DOHH2 (cell line): ENCODE results near the gene SLC5A12.

Experiments used
- H3F3A ChIP-seq: fragments of 200-600 bp; sonication (generic), shearing (Covaris generic); 2 replicates; pipeline ENCODE4 v1.6.0; 2016; ENCODE audit warnings: antibody characterized with exemption, mild to moderate bottlenecking; ENCODE audit not compliant: control insufficient read depth, insufficient read depth
- H3K27ac ChIP-seq: fragments of 200-600 bp; sonication (generic); 2 replicates; pipeline ENCODE4 v1.5.1; 2014; ENCODE audit warnings: low read depth, mild to moderate bottlenecking, low read length, moderate library complexity
- H3K27me3 ChIP-seq: fragments of 200-600 bp; sonication (generic); 2 replicates; pipeline ENCODE4 v1.6.1; 2014; ENCODE audit warnings: mild to moderate bottlenecking, low read length, mixed read lengths; ENCODE audit not compliant: control insufficient read depth
- H3K36me3 ChIP-seq: fragments of 200-600 bp; sonication (generic); 2 replicates; pipeline ENCODE4 v1.6.1; 2014; ENCODE audit warnings: mild to moderate bottlenecking, low read length, moderate library complexity, mixed read lengths; ENCODE audit not compliant: control insufficient read depth
- H3K4me1 ChIP-seq: fragments of 200-600 bp; sonication (generic); 2 replicates; pipeline ENCODE4 v1.6.1; 2014; ENCODE audit warnings: mild to moderate bottlenecking, low read length, mixed read lengths; ENCODE audit not compliant: control insufficient read depth
- H3K4me2 ChIP-seq: fragments of 200-600 bp; sonication (generic); 2 replicates; pipeline ENCODE4 v1.6.0; 2014; ENCODE audit warnings: mild to moderate bottlenecking, low read length, moderate library complexity
- H3K4me3 ChIP-seq: fragments of 200-600 bp; sonication (generic); 2 replicates; pipeline ENCODE4 v1.5.1; 2014; ENCODE audit warnings: mild to moderate bottlenecking, low read length, mixed read lengths
- H3K79me2 ChIP-seq: fragments of 200-600 bp; sonication (generic); 2 replicates; pipeline ENCODE4 v1.6.1; 2014; ENCODE audit warnings: mild to moderate bottlenecking, low read length, mixed read lengths; ENCODE audit not compliant: control insufficient read depth
- H3K9me2 ChIP-seq: fragments of 200-600 bp; sonication (generic); replicated peaks from 2 replicates; pipeline ENCODE4 v1.6.1; 2014; ENCODE audit warnings: mild to moderate bottlenecking, low read length, mixed read lengths; ENCODE audit not compliant: control insufficient read depth
- H3K9me3 ChIP-seq: fragments of 200-600 bp; sonication (generic); 2 replicates; pipeline ENCODE4 v1.6.1; 2014; ENCODE audit warnings: antibody characterized with exemption, low read length, mixed read lengths; ENCODE audit not compliant: control insufficient read depth, insufficient read depth
- H4K20me1 ChIP-seq: fragments of 200-600 bp; sonication (generic); 2 replicates; pipeline ENCODE4 v1.6.0; 2014; ENCODE audit warnings: low read depth, mild to moderate bottlenecking, antibody characterized with exemption, low read length, moderate library complexity; ENCODE audit not compliant: control insufficient read depth, insufficient read depth
- CTCF ChIP-seq: fragments of 200-600 bp; sonication (generic); IDR thresholded peaks from one replicate; pipeline ENCODE4 v1.5.1; 2014; ENCODE audit warnings: antibody characterized with exemption, mild to moderate bottlenecking, low read depth, low read length; ENCODE audit not compliant: poor library complexity, severe bottlenecking
- EZH2phosphoT487 ChIP-seq: fragments of 200-600 bp; sonication (generic); IDR thresholded peaks from 2 replicates; pipeline ENCODE4 v1.6.1; 2017; ENCODE audit warnings: borderline replicate concordance, mild to moderate bottlenecking, antibody characterized with exemption, low read length, moderate library complexity, mixed read lengths

SLC5A12 gene

GRCh38 chr11:26765323-26765722, 43.5 kb upstream of the SLC5A12 start:
- no peaks in the 10 kb centered on the region for H3K79me2 ChIP-seq
- no peak overlapping the region for H3K27ac ChIP-seq
- H3K9me3 ChIP-seq, result no peaks in the 10 kb centered on the region
- no peaks in the 10 kb centered on the region for H3K27me3 ChIP-seq
- no peaks in the 10 kb centered on the region for H3K36me3 ChIP-seq
- no peak for TF ChIP-seq CTCF
- TF ChIP-seq EZH2phosphoT487, result no peak
- H3F3A ChIP-seq, result no peaks in the 10 kb centered on the region
- no peaks in the 10 kb centered on the region for H3K9me2 ChIP-seq
- no peak overlapping the region for H3K4me3 ChIP-seq
- H3K4me1 ChIP-seq, result no peaks in the 10 kb centered on the region
- H3K4me2 ChIP-seq, result no peak overlapping the region
- H4K20me1 ChIP-seq, result no peaks in the 10 kb centered on the region

- Histone ChIP-seq H3F3A (no peaks in the 10 kb centered on the region), H3K36me3 (no peaks in the 10 kb centered on the region), H4K20me1 (no peaks in the 10 kb centered on the region), H3K4me2 (no peak overlapping the region), H3K9me2 (no peaks in the 10 kb centered on the region), H3K9me3 (no peaks in the 10 kb centered on the region), H3K4me1 (no peaks in the 10 kb centered on the region), H3K79me2 (no peaks in the 10 kb centered on the region), H3K27me3 (no peaks in the 10 kb centered on the region), H3K4me3 (no peak overlapping the region), H3K27ac (no peak overlapping the region)
- TF ChIP-seq EZH2phosphoT487 (no peak), CTCF (no peak)
Measured at GRCh38 chr11:26764825-26765224, 43.0 kb upstream of the SLC5A12 start.

GRCh38 chr11:26764315-26764714, 42.5 kb upstream of the SLC5A12 start:
- H3K27me3 ChIP-seq, result no peaks in the 10 kb centered on the region
- no peak overlapping the region for H3K4me2 ChIP-seq
- H3K36me3 ChIP-seq, result no peaks in the 10 kb centered on the region
- H3K9me3 ChIP-seq, result no peaks in the 10 kb centered on the region
- H4K20me1 ChIP-seq, result no peaks in the 10 kb centered on the region
- H3K27ac ChIP-seq, result no peak overlapping the region
- H3K4me3 ChIP-seq, result no peak overlapping the region
- TF ChIP-seq CTCF (no peak), EZH2phosphoT487 (no peak)
- H3K9me2 ChIP-seq, result no peaks in the 10 kb centered on the region
- H3K4me1 ChIP-seq, result no peaks in the 10 kb centered on the region
- no peaks in the 10 kb centered on the region for H3F3A ChIP-seq
- H3K79me2 ChIP-seq, result no peaks in the 10 kb centered on the region

GRCh38 chr11:26762089-26762488, 40.2 kb upstream of the SLC5A12 start:
- Histone ChIP-seq H3K27me3 (no peaks in the 10 kb centered on the region), H3K36me3 (no peaks in the 10 kb centered on the region), H3K4me2 (no peak overlapping the region), H3K4me1 (no peaks in the 10 kb centered on the region), H3K9me3 (no peaks in the 10 kb centered on the region), H3K4me3 (no peak overlapping the region), H3K79me2 (no peaks in the 10 kb centered on the region), H3K9me2 (no peaks in the 10 kb centered on the region), H3K27ac (no peak overlapping the region), H3F3A (no peaks in the 10 kb centered on the region), H4K20me1 (no peaks in the 10 kb centered on the region)
- TF ChIP-seq CTCF (no peak), EZH2phosphoT487 (no peak)
